Ishikawa (cell line): Measurements from ENCODE around the gene TNIK.

Experiments
- CEBPB ChIP-seq: IDR thresholded peaks from 2 replicates; pipeline ENCODE4 v1.6.1; 2012
- CREB1 ChIP-seq: IDR thresholded peaks from 2 replicates; pipeline ENCODE4 v1.6.1; 2012; ENCODE audit warnings: low read depth
- EGR1 ChIP-seq: IDR thresholded peaks from 2 replicates; pipeline ENCODE4 v1.6.1; 2012
- EP300 ChIP-seq: IDR thresholded peaks from 2 replicates; pipeline ENCODE4 v1.6.1; 2012; ENCODE audit warnings: borderline replicate concordance
- FOXM1 ChIP-seq: IDR thresholded peaks from 2 replicates; pipeline ENCODE4 v1.6.1; 2012; ENCODE audit warnings: low read depth, borderline replicate concordance
- NFIC ChIP-seq: IDR thresholded peaks from 2 replicates; pipeline ENCODE4 v1.6.1; 2012
- RAD21 ChIP-seq: IDR thresholded peaks from 2 replicates; pipeline ENCODE4 v1.6.1; 2012; ENCODE audit warnings: low read depth
- TAF1 ChIP-seq: IDR thresholded peaks from 2 replicates; pipeline ENCODE4 v1.6.1; 2012; ENCODE audit warnings: low read depth, mild to moderate bottlenecking
- TCF12 ChIP-seq: IDR thresholded peaks from 2 replicates; pipeline ENCODE4 v1.6.1; 2012; ENCODE audit warnings: low read depth
- TEAD4 ChIP-seq: IDR thresholded peaks from 2 replicates; pipeline ENCODE4 v1.6.1; 2012
- YY1 ChIP-seq: IDR thresholded peaks from 2 replicates; pipeline ENCODE4 v1.6.1; 2012; ENCODE audit warnings: low read depth
- ZBTB7A ChIP-seq: IDR thresholded peaks from 2 replicates; pipeline ENCODE4 v1.6.1; 2012; ENCODE audit warnings: low read depth
- TF ChIP-seq, protein P1 (sequence below): IDR thresholded peaks from 2 replicates; pipeline ENCODE4 v1.6.1; 2012
- TF ChIP-seq, protein P2 (sequence below): IDR thresholded peaks from 2 replicates; pipeline ENCODE4 v1.6.1; 2012
- TF ChIP-seq, protein P3 (sequence below): IDR thresholded peaks from 2 replicates; pipeline ENCODE4 v1.6.1; 2012; ENCODE audit warnings: low read depth, mild to moderate bottlenecking

The TNIK gene

DNA sequence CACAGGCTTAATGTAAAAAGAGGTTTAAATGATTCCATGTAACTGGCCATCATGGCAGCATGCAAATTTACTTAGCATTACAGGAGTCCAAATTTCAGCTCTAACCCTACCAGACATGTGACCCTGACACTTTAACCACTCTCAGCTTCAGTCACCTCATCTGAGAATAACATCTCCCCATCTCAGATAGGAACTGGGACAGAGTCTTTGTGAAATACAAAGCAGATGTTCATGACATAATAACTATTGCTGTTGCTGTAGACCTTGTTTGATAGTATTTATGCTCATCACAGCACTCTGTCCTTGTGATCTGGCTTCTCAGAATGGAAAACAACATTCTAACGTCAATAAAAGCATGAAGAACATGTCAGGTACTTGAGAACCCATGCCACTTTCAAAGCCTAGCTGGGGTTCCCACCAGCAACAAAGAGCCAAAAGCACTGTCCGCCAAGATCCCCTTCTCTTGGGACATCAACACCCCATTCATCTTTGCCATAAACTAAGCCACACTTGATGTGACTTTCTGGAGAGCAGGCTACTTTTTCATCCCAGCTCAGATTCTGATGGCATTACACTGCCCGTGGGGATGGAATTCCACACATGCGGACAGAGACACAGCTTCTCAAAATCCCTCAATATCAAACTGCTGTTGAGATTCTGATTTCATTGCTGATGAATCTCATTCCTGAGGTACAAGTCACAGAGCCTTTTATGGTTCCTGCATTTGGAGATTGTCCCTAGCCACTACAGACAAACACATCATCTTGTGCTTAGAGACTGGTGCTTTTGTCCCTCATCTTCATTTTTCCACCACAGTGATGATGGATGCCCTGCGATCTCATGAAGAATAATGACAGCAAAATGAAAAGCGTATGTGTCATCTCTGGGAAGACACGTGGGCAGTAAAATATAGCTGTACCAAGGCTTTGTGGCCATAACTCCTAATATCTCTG is 202.7 kb downstream of the TNIK start:
- TF ChIP-seq, protein P1, sequence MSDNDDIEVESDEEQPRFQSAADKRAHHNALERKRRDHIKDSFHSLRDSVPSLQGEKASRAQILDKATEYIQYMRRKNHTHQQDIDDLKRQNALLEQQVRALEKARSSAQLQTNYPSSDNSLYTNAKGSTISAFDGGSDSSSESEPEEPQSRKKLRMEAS = no peak
- TF ChIP-seq, protein P2, sequence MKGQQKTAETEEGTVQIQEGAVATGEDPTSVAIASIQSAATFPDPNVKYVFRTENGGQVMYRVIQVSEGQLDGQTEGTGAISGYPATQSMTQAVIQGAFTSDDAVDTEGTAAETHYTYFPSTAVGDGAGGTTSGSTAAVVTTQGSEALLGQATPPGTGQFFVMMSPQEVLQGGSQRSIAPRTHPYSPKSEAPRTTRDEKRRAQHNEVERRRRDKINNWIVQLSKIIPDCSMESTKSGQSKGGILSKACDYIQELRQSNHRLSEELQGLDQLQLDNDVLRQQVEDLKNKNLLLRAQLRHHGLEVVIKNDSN = no peak
- TF ChIP-seq RAD21 (no peak), NFIC (no peak), CREB1 (no peak)

DNA sequence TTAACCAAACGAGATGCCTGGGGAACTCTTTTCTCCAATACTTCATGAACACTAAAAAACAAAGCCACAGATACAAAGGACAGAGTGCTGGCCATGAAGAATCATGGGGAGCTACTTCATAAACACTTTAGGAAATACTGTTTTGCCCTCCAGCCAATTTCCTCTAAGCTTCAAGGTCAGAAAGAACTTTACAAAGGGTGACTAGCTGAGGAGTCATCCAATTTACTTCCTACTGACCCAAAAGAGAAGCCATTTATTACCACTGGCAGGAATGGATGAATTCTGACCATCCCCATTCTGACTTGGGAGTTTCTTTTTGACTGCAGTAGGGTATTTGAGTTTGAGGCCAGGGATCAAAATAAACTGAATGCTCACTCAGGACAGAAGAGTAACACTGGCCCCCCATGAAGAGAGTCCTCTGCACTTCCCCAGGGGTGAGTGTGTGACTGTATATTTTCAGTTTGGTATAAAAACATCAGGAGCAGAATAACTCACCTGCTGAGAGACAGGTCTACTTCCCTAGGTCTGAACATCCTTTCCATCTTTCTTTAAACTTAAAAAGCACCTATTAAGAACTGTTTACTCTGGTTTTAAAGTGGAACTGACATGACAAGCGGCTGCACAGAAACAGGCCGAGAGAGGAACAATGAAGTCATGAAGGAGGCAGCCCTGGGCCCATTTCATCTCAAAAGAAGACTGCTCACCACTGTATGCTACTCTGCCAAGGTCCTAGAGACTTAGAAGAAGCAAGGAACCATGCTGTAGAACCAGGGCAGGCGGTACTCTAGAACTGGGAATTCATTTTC is 203.6 kb downstream of the TNIK start:
- TF ChIP-seq, protein P1 = no peak
- TF ChIP-seq ZBTB7A (no peak), EP300 (no peak), YY1 (no peak), EGR1 (no peak), NFIC (no peak), RAD21 (no peak)

DNA sequence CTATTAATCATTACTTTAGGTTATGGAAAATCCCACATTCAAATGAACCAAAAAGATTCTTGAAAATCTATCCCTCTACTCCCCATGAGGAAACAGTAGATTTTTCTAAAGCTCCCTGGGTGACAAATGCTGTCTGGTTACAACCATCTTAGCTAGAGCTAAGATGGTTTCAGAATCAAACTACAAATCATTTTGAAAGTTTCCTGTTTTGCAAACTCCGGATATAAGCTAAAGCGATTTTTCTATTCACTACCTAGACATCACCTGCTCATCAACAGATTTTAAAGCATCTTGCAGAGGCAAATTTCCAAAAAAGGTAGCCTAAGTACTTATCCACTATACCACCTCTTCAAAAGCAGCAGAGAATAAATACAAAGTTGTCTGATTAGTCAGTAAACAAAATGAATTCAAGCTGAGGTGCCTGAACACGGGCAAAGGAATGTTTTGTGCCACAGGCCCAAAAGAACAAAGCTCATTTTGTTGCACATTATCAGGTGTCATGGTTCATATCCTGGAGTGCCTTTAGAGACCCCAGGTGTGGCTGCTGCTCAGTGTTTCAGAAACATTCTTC is 204.9 kb downstream of the TNIK start:
- TF ChIP-seq, protein P2 = no peak
- TF ChIP-seq, protein P1 = no peak
- no peak for TF ChIP-seq TAF1
- no peak for TF ChIP-seq EP300
- TF ChIP-seq, protein P3, sequence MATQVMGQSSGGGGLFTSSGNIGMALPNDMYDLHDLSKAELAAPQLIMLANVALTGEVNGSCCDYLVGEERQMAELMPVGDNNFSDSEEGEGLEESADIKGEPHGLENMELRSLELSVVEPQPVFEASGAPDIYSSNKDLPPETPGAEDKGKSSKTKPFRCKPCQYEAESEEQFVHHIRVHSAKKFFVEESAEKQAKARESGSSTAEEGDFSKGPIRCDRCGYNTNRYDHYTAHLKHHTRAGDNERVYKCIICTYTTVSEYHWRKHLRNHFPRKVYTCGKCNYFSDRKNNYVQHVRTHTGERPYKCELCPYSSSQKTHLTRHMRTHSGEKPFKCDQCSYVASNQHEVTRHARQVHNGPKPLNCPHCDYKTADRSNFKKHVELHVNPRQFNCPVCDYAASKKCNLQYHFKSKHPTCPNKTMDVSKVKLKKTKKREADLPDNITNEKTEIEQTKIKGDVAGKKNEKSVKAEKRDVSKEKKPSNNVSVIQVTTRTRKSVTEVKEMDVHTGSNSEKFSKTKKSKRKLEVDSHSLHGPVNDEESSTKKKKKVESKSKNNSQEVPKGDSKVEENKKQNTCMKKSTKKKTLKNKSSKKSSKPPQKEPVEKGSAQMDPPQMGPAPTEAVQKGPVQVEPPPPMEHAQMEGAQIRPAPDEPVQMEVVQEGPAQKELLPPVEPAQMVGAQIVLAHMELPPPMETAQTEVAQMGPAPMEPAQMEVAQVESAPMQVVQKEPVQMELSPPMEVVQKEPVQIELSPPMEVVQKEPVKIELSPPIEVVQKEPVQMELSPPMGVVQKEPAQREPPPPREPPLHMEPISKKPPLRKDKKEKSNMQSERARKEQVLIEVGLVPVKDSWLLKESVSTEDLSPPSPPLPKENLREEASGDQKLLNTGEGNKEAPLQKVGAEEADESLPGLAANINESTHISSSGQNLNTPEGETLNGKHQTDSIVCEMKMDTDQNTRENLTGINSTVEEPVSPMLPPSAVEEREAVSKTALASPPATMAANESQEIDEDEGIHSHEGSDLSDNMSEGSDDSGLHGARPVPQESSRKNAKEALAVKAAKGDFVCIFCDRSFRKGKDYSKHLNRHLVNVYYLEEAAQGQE = no peak
- TF ChIP-seq CEBPB = no peak
- no peak for TF ChIP-seq FOXM1
- no peak for TF ChIP-seq RAD21
- no peak for TF ChIP-seq CREB1
- TF ChIP-seq TCF12 = no peak
- TF ChIP-seq YY1 = no peak
- TF ChIP-seq NFIC = no peak
- TF ChIP-seq TEAD4 = no peak

DNA sequence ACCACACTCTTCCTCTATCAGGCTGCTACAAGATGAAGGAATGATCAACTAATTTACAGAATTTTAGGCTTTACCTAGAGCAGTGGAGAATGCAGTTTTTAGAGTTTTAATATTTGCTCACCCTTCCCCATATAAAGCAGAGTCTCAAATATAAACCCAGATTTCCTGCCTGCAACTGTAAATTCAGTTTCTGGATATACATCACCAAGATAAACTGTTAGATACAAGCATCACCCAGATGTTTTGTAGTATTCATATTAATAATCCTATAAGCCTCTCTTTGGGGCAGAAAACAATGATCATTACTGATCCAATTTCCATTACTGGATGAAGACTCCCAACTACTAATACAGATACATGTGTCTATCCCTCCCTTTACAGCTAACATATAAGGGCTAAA is 205.9 kb downstream of the TNIK start:
- TF ChIP-seq TAF1 (no peak), FOXM1 (no peak), CREB1 (no peak), TEAD4 (no peak), CEBPB (no peak), NFIC (no peak), ZBTB7A (no peak)
- TF ChIP-seq, protein P2 = no peak

DNA sequence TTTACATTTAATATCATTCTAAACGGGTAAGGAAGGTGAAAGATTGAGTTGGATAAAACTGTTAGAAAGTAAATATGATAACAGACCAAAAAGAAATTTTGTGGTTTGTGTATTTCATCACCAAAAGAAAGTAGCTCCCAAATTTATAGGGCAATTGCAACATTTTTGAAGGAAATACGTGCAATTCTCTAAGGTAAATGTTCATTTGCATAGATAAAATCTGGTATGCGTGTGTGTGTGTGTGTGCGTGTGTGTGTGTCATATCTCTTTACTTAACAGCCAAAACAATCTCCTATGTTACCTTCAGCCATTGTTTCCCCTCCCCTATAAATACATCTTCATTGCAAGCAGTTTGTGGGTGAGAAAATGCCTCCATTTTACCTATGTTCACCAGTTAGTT is 208.4 kb downstream of the TNIK start:
- TF ChIP-seq CEBPB (no peak), FOXM1 (no peak), EGR1 (no peak), TAF1 (no peak), TEAD4 (no peak), CREB1 (no peak), ZBTB7A (no peak), RAD21 (no peak), NFIC (no peak), EP300 (no peak), TCF12 (no peak), YY1 (no peak)
- TF ChIP-seq, protein P1 = no peak
- TF ChIP-seq, protein P2 = no peak
- TF ChIP-seq, protein P3 = no peak
